Testis (tissue), 3 donors: ENCODE measurements around the gene AP1S3. TPM values are rescaled to one million over a fixed set of nuclear protein-coding genes. Genes with fewer than 3 reads are reported as not detected.

Experiments used
- DNase-seq: peaks from one replicate; pipeline ENCODE4 v3.0.0-alpha.2; 2019
- H3K27ac ChIP-seq, 2 donors: fragments of 200-600 bp; sonication (generic); one replicate each; pipeline ENCODE4 v1.5.1; 2019
- H3K27me3 ChIP-seq: fragments of 200-600 bp; sonication (generic); one replicate; pipeline ENCODE4 v1.5.1; 2019
- H3K36me3 ChIP-seq: fragments of 200-600 bp; sonication (generic); one replicate; pipeline ENCODE4 v1.5.1; 2017; ENCODE audit warnings: low read depth; ENCODE audit errors: missing control alignments
- H3K4me1 ChIP-seq: fragments of 200-600 bp; sonication (generic); one replicate; pipeline ENCODE4 v1.5.1; 2019
- H3K4me3 ChIP-seq, 2 donors: fragments of 200-600 bp; sonication (generic); one replicate each; pipeline ENCODE4 v1.5.1; 2017 to 2019
- H3K9me3 ChIP-seq: fragments of 200-600 bp; sonication (generic); one replicate; pipeline ENCODE4 v1.5.1; 2017
- POLR2A ChIP-seq: fragments of 450-650 bp; IDR thresholded peaks from one replicate; pipeline ENCODE4 v1.6.1; 2017; ENCODE audit warnings: antibody characterized with exemption, mild to moderate bottlenecking, moderate library complexity
- WGBS, 2 donors: methylation state at CpG; one replicate each; pipeline ENCODE4 v1.1.5; 2018; 5-methylcytosine and 5-hydroxymethylcytosine counted together
- intact Hi-C: fragments of 100-400 bp; cut with DNase I; formaldehyde crosslinking; loops from one replicate; pipeline ENCODE4 v1.15.1; 2023; ENCODE audit warnings: low total_unique reads
- polyA plus RNA-seq: library from polyadenylated mRNA; stranded (reverse); fragments of 350-450 nt; fragmentation: Illumina TruSeq; extraction: RNeasy Lipid Tissue Mini Kit (QIAGEN cat#74804); gene quantifications from one replicate; pipeline ENCODE4 v1.2.3, GENCODE V29; 2014; ENCODE audit warnings: low read depth, low replicate concordance; ENCODE audit not compliant: insufficient read depth
- total RNA-seq, 2 donors: library from RNA; depleted of rRNA; stranded (reverse); fragments of >200 nt; gene quantifications; one replicate each; pipeline ENCODE4 v1.2.3, GENCODE V29; 2016
- TF ChIP-seq, protein P1 (sequence below), 3 experiments: fragments of 450-650 bp in 2 of 3; fragments of 200-600 bp in 1 of 3; sonication (generic) in 1 of 3; IDR thresholded peaks; one replicate each; pipeline ENCODE4 v1.5.1; 2016 to 2019; ENCODE audit warnings: antibody characterized with exemption in 3 of 3, mild to moderate bottlenecking in 2 of 3, moderate library complexity in 1 of 3

The AP1S3 gene
- total and polyA plus RNA-seq, 3 donors from 2014 or later, result 1.6 to 3.2 (median 2.6) TPM

DNA sequence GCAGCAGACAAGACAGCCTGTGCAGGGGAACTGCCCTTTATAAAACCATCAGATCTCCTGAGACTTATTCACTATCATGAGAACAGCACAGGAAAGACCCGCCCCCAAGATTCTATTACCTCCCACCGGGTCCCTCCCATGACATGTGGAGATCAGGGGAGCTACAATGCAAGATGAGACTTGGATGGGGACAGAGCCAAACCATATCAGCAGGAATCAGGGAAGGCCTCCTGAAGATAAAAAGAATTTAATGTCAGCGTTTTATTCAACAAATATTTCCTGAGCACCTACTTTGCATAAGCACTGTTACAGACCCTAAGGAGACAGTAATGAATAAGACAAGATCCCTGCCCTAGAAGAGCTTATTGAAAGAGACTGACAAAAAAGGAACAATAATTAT, 105.0 kb downstream of the AP1S3 start:
- Histone ChIP-seq H3K4me3 (no peak overlapping the region), H3K4me1 (no peaks in the 10 kb centered on the region), H3K27me3 (no peaks in the 10 kb centered on the region), H3K9me3 (no peaks in the 10 kb centered on the region), H3K27ac (no peak overlapping the region), H3K36me3 (no peaks in the 10 kb centered on the region)
- WGBS, 2 donors, result 86 to 90% methylated on average over 3 of the region's 3 CpGs
- TF ChIP-seq, protein P1, sequence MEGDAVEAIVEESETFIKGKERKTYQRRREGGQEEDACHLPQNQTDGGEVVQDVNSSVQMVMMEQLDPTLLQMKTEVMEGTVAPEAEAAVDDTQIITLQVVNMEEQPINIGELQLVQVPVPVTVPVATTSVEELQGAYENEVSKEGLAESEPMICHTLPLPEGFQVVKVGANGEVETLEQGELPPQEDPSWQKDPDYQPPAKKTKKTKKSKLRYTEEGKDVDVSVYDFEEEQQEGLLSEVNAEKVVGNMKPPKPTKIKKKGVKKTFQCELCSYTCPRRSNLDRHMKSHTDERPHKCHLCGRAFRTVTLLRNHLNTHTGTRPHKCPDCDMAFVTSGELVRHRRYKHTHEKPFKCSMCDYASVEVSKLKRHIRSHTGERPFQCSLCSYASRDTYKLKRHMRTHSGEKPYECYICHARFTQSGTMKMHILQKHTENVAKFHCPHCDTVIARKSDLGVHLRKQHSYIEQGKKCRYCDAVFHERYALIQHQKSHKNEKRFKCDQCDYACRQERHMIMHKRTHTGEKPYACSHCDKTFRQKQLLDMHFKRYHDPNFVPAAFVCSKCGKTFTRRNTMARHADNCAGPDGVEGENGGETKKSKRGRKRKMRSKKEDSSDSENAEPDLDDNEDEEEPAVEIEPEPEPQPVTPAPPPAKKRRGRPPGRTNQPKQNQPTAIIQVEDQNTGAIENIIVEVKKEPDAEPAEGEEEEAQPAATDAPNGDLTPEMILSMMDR (IDR thresholded peaks at IDR 0.05), result no peak
- TF ChIP-seq POLR2A, result no peak
- no peak for DNase-seq
- intact Hi-C loops, result no loop called here

DNA sequence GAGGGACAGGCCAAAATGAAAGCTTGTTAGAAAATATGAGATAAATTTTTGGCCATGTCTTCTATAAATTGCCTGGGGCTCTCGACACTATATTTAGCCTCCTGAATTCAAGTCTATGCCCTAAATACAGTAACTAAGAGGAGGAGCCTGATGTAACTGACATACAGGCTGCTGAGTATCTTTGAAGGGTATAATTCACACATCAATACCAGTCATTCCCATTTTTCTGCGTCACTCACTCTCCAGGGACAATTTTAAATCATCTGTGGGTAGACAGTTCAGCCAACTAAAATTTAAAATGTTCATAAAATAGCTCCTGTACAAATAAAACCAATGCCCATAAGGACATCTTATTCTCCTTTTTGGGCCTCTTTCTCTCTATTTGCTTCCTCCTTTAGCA, 105.9 kb downstream of the AP1S3 start:
- Histone ChIP-seq H3K27ac (no peak overlapping the region), H3K9me3 (no peaks in the 10 kb centered on the region), H3K27me3 (no peaks in the 10 kb centered on the region), H3K4me3 (no peak overlapping the region), H3K36me3 (no peaks in the 10 kb centered on the region), H3K4me1 (no peaks in the 10 kb centered on the region)
- intact Hi-C loops, result no loop called here
- WGBS, 2 donors, result 69 to 80% methylated on average over 2 of the region's 2 CpGs
- TF ChIP-seq, protein P1 (IDR thresholded peaks at IDR 0.05), result no peak
- no peak for TF ChIP-seq POLR2A
- DNase-seq, result no peak

DNA sequence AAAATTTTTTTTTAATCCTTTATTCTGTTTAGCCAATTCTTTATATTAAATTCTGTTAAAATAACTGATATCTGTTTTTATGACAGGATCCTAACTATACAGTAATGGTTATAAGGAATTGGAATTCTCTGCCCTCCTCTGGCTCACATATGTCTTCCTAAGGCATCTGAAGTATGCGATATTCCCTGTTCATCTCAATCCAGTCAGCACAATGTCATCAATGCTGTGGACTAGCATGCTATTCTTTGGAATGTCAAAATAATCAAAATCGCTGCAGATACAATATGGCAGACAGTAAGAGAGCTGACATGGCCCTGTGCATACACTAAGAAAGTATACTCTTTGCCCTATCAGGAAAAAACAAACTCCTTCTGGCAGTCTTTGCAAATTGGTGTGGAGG, 107.6 kb downstream of the AP1S3 start:
- DNase-seq, result no peak
- Histone ChIP-seq H3K27me3 (no peaks in the 10 kb centered on the region), H3K27ac (no peak overlapping the region), H3K4me3 (no peak overlapping the region), H3K4me1 (peaks cover 10% of the 10 kb centered on the region), H3K9me3 (no peaks in the 10 kb centered on the region), H3K36me3 (no peaks in the 10 kb centered on the region)
- no peak for TF ChIP-seq POLR2A
- TF ChIP-seq, protein P1 (IDR thresholded peaks at IDR 0.05), result no peak
- 93 to 95% methylated on average over 2 of the region's 2 CpGs for WGBS, 2 donors
- intact Hi-C loops, result no loop called here

DNA sequence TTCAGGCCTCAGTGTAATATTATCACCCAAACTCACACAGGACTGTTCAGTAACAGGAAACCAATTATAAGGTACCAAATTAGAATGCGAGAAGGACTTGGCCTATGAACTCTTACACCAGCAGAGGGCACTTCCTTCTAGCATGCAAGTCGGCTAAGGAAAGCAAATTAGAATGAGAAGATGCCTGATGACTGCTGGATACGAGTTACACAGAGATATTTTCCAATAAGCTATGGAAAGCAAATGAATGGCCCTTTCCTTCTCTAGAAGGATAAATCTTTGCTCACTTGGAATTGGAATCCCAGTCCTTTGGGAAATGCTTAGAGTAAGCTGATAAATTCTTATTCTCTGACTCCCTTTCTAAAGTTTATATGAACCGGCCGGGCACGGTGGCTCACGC, 109.8 kb downstream of the AP1S3 start:
- Histone ChIP-seq H3K27me3 (no peaks in the 10 kb centered on the region), H3K9me3 (no peaks in the 10 kb centered on the region), H3K36me3 (no peaks in the 10 kb centered on the region), H3K4me1 (peaks cover 14% of the 10 kb centered on the region), H3K27ac (no peak overlapping the region), H3K4me3 (no peak overlapping the region)
- DNase-seq, result peak; percentile 54
- WGBS, 2 donors, result 62 to 69% methylated on average over 7 of the region's 7 CpGs
- intact Hi-C loops, result no loop called here
- TF ChIP-seq POLR2A, result no peak
- TF ChIP-seq, protein P1 (IDR thresholded peaks at IDR 0.05), result peak in 2 of 3 experiments; percentile 38 to 45
